ENCODE measurements around the gene PALLD. TPM values are rescaled to one million over a fixed set of nuclear protein-coding genes. Genes with fewer than 3 reads are reported as not detected.

PALLD gene
- total RNA-seq, 8 experiments from 2014 or later: 15.5 to 50.3 (median 24.3) TPM

- no peak for ATAC-seq (replicated peaks in 6 of 8)
- in situ Hi-C loops (cut with MboI; ENCODE audit: low pct_unique_long_range_greater_than_20kb in 2 of 9, low sequenced_read_pairs in 9 of 9, unreplicated experiment in 9 of 9): no loop called here
- no peak overlapping the region for H3K27ac ChIP-seq
- 4 to 96% (median 77%) methylated on average over 2 to 5 of the region's 5 CpGs for WGBS, 10 experiments
- H3K4me3 ChIP-seq: no peak overlapping the region
- no peaks in the 10 kb centered on the region for H3K4me1 ChIP-seq (replicated peaks in 1 of 2)
Observed at GRCh38 chr4:168643111-168643795, 146.4 kb downstream of the PALLD start.

GRCh38 chr4:168643796-168644159, 146.9 kb downstream of the PALLD start:
- in situ Hi-C loops (cut with MboI; ENCODE audit: low pct_unique_long_range_greater_than_20kb in 2 of 9, low sequenced_read_pairs in 9 of 9, unreplicated experiment in 9 of 9): no loop called here
- Histone ChIP-seq H3K27ac (no peak overlapping the region), H3K4me1 (replicated peaks in 1 of 2) (no peaks in the 10 kb centered on the region), H3K4me3 (no peak overlapping the region)
- no peak for ATAC-seq (replicated peaks in 6 of 8)
- WGBS, 10 experiments: 0 to 100% (median 93%) methylated on average over 1 to 3 of the region's 3 CpGs

GRCh38 chr4:168646001-168646768, 149.3 kb downstream of the PALLD start:
- H3K4me3 ChIP-seq: no peak overlapping the region
- peak in 1 of 8 experiments; percentile 41 for ATAC-seq (replicated peaks in 6 of 8)
- H3K4me1 ChIP-seq (replicated peaks in 1 of 2): peaks cover under 1 to 1% of the 10 kb centered on the region in 2 donors
- 16 to 100% (median 80%) methylated on average over 1 to 4 of the region's 7 CpGs; no CpG with 5 or more reads in 3 of the 10 experiments for WGBS, 10 experiments
- H3K27ac ChIP-seq: no peak overlapping the region
- in situ Hi-C loops (cut with MboI; ENCODE audit: low pct_unique_long_range_greater_than_20kb in 2 of 9, low sequenced_read_pairs in 9 of 9, unreplicated experiment in 9 of 9): no loop called here

GRCh38 chr4:168647646-168648375, 151.0 kb downstream of the PALLD start:
- peak in 1 of 8 experiments; percentile 39 for ATAC-seq (replicated peaks in 6 of 8)
- H3K27ac ChIP-seq: no peak overlapping the region
- peaks cover 12 to 16% of the 10 kb centered on the region in 2 donors for H3K4me1 ChIP-seq (replicated peaks in 1 of 2)
- in situ Hi-C loops (cut with MboI; ENCODE audit: low pct_unique_long_range_greater_than_20kb in 2 of 9, low sequenced_read_pairs in 9 of 9, unreplicated experiment in 9 of 9): no loop called here
- WGBS, 10 experiments: 72 to 92% (median 80%) methylated on average over 2 to 7 of the region's 8 CpGs
- no peak overlapping the region for H3K4me3 ChIP-seq

GRCh38 chr4:168648494-168648893, 151.6 kb downstream of the PALLD start:
- 55 to 100% (median 83%) methylated on average over 1 to 3 of the region's 3 CpGs; no CpG with 5 or more reads in 2 of the 10 experiments for WGBS, 10 experiments
- no peak for ATAC-seq (replicated peaks in 6 of 8)
- peaks cover 17 to 20% of the 10 kb centered on the region in 2 donors for H3K4me1 ChIP-seq (replicated peaks in 1 of 2)
- in situ Hi-C loops (cut with MboI; ENCODE audit: low pct_unique_long_range_greater_than_20kb in 2 of 9, low sequenced_read_pairs in 9 of 9, unreplicated experiment in 9 of 9): no loop called here
- H3K27ac ChIP-seq: no peak overlapping the region
- no peak overlapping the region for H3K4me3 ChIP-seq

- ATAC-seq (replicated peaks in 6 of 8): peak in 3 of 8 experiments; percentile 37 to 49 (median 49)
- H3K4me1 ChIP-seq (replicated peaks in 1 of 2): peaks cover 20 to 21% of the 10 kb centered on the region in 2 donors
- WGBS, 10 experiments: 11 to 94% (median 85%) methylated on average over 1 to 3 of the region's 3 CpGs; no CpG with 5 or more reads in 2 of the 10 experiments
- H3K27ac ChIP-seq: no peak overlapping the region
- in situ Hi-C loops (cut with MboI; ENCODE audit: low pct_unique_long_range_greater_than_20kb in 2 of 9, low sequenced_read_pairs in 9 of 9, unreplicated experiment in 9 of 9): no loop called here
- no peak overlapping the region for H3K4me3 ChIP-seq
Observed at GRCh38 chr4:168648929-168649328, 152.1 kb downstream of the PALLD start.

GRCh38 chr4:168651374-168651773, 154.5 kb downstream of the PALLD start:
- in situ Hi-C loops (cut with MboI; ENCODE audit: low pct_unique_long_range_greater_than_20kb in 2 of 9, low sequenced_read_pairs in 9 of 9, unreplicated experiment in 9 of 9): no loop called here
- ATAC-seq (replicated peaks in 6 of 8): no peak
- 33 to 100% (median 87%) methylated on average over 1 to 2 of the region's 2 CpGs; no CpG with 5 or more reads in 3 of the 10 experiments for WGBS, 10 experiments
- Histone ChIP-seq H3K4me3 (no peak overlapping the region), H3K27ac (no peak overlapping the region), H3K4me1 (replicated peaks in 1 of 2) (peaks cover 20 to 21% of the 10 kb centered on the region in 2 donors)

- H3K4me3 ChIP-seq: no peak overlapping the region
- no peak overlapping the region for H3K27ac ChIP-seq
- WGBS, 10 experiments: 89 to 100% (median 98%) methylated on average over 2 to 4 of the region's 4 CpGs; no CpG with 5 or more reads in 2 of the 10 experiments
- peaks cover 20 to 21% of the 10 kb centered on the region in 2 donors for H3K4me1 ChIP-seq (replicated peaks in 1 of 2)
- in situ Hi-C loops (cut with MboI; ENCODE audit: low pct_unique_long_range_greater_than_20kb in 2 of 9, low sequenced_read_pairs in 9 of 9, unreplicated experiment in 9 of 9): no loop called here
- no peak for ATAC-seq (replicated peaks in 6 of 8)
Observed at GRCh38 chr4:168651864-168652263, 155.0 kb downstream of the PALLD start.

GRCh38 chr4:168652755-168653154, 155.9 kb downstream of the PALLD start:
- Histone ChIP-seq H3K4me3 (no peak overlapping the region), H3K27ac (no peak overlapping the region), H3K4me1 (replicated peaks in 1 of 2) (peaks cover 20 to 21% of the 10 kb centered on the region in 2 donors)
- WGBS, 10 experiments: 29 to 100% (median 83%) methylated on average over 1 to 2 of the region's 2 CpGs; no CpG with 5 or more reads in 3 of the 10 experiments
- ATAC-seq (replicated peaks in 6 of 8): no peak
- in situ Hi-C loops (cut with MboI; ENCODE audit: low pct_unique_long_range_greater_than_20kb in 2 of 9, low sequenced_read_pairs in 9 of 9, unreplicated experiment in 9 of 9): no loop called here

- Histone ChIP-seq H3K4me1 (replicated peaks in 1 of 2) (peaks cover 21 to 23% of the 10 kb centered on the region in 2 donors), H3K4me3 (no peak overlapping the region), H3K27ac (no peak overlapping the region)
- in situ Hi-C loops (cut with MboI; ENCODE audit: low pct_unique_long_range_greater_than_20kb in 2 of 9, low sequenced_read_pairs in 9 of 9, unreplicated experiment in 9 of 9): no loop called here
- ATAC-seq (replicated peaks in 6 of 8): peak in 1 of 8 experiments; percentile 54
- WGBS, 10 experiments: 53 to 100% (median 79%) methylated on average over 1 to 4 of the region's 4 CpGs; no CpG with 5 or more reads in 1 of the 10 experiments
Observed at GRCh38 chr4:168654104-168654847, 157.4 kb downstream of the PALLD start.

- in situ Hi-C loops (cut with MboI; ENCODE audit: low pct_unique_long_range_greater_than_20kb in 2 of 9, low sequenced_read_pairs in 9 of 9, unreplicated experiment in 9 of 9): no loop called here
- Histone ChIP-seq H3K4me3 (no peak overlapping the region), H3K4me1 (replicated peaks in 1 of 2) (peaks cover 21 to 28% of the 10 kb centered on the region in 2 donors), H3K27ac (no peak overlapping the region)
- no peak for ATAC-seq (replicated peaks in 6 of 8)
Observed at GRCh38 chr4:168654848-168655174, 158.0 kb downstream of the PALLD start.

- in situ Hi-C loops (cut with MboI; ENCODE audit: low pct_unique_long_range_greater_than_20kb in 2 of 9, low sequenced_read_pairs in 9 of 9, unreplicated experiment in 9 of 9): no loop called here
- no peak for ATAC-seq (replicated peaks in 6 of 8)
- WGBS, 10 experiments: 33 to 100% (median 86%) methylated on average over 1 to 3 of the region's 3 CpGs; no CpG with 5 or more reads in 1 of the 10 experiments
- Histone ChIP-seq H3K4me1 (replicated peaks in 1 of 2) (peaks cover 21 to 30% of the 10 kb centered on the region in 2 donors), H3K4me3 (no peak overlapping the region), H3K27ac (no peak overlapping the region)
Observed at GRCh38 chr4:168655182-168655581, 158.3 kb downstream of the PALLD start.
